Measurements from ENCODE around the gene TNK2.
"Not testable (repeated sequence)": the region's sequence is repeated elsewhere in the genome, so short reads cannot be mapped to it uniquely, and the experiment has no call there.

TNK2 gene

GRCh38 chr3:195904368-195904767, 4.0 kb downstream of the TNK2 start:
- peaks cover 90% of the 10 kb centered on the region for H3K79me2 ChIP-seq (ENCODE audit: insufficient read depth, low read length)
- no peak overlapping the region for H2AFZ ChIP-seq (ENCODE audit: low read length)
- H3K4me1 ChIP-seq (ENCODE audit: insufficient read depth, low read length, poor library complexity, severe bottlenecking), result peaks cover 73% of the 10 kb centered on the region
- peak overlapping the region; percentile 3 for H3K4me3 ChIP-seq (ENCODE audit: low read length, poor library complexity, severe bottlenecking)
- no peaks in the 10 kb centered on the region for H3K9me3 ChIP-seq (ENCODE audit: insufficient read depth, low read depth, low read length)
- no peaks in the 10 kb centered on the region for H3K36me3 ChIP-seq (ENCODE audit: insufficient read depth, low read length)
- TF ChIP-seq EZH2phosphoT487 (IDR thresholded peaks at IDR 0.05; ENCODE audit: borderline replicate concordance), result no peak
- TF ChIP-seq, protein P1, sequence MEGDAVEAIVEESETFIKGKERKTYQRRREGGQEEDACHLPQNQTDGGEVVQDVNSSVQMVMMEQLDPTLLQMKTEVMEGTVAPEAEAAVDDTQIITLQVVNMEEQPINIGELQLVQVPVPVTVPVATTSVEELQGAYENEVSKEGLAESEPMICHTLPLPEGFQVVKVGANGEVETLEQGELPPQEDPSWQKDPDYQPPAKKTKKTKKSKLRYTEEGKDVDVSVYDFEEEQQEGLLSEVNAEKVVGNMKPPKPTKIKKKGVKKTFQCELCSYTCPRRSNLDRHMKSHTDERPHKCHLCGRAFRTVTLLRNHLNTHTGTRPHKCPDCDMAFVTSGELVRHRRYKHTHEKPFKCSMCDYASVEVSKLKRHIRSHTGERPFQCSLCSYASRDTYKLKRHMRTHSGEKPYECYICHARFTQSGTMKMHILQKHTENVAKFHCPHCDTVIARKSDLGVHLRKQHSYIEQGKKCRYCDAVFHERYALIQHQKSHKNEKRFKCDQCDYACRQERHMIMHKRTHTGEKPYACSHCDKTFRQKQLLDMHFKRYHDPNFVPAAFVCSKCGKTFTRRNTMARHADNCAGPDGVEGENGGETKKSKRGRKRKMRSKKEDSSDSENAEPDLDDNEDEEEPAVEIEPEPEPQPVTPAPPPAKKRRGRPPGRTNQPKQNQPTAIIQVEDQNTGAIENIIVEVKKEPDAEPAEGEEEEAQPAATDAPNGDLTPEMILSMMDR (conservative IDR thresholded peaks at IDR 0.05; ENCODE audit: low read length), result no peak
- H3K9me2 ChIP-seq (replicated peaks; ENCODE audit: low read depth, low read length), result no peaks in the 10 kb centered on the region
- H3K27me3 ChIP-seq (ENCODE audit: insufficient read depth, low read length, poor library complexity, severe bottlenecking), result no peaks in the 10 kb centered on the region
- H3F3A ChIP-seq (ENCODE audit: low read depth), result peaks cover 8% of the 10 kb centered on the region; the same call in 1 of the 2 replicates
- H3K9ac ChIP-seq (ENCODE audit: low read depth, low read length, poor library complexity, severe bottlenecking), result no peak overlapping the region
- H4K20me1 ChIP-seq (ENCODE audit: insufficient read depth, low read length, poor library complexity, severe bottlenecking), result peaks cover 28% of the 10 kb centered on the region
- peak overlapping the region; percentile 10 for H3K4me2 ChIP-seq (ENCODE audit: low read depth, low read length, poor library complexity, severe bottlenecking)

GRCh38 chr3:195903950-195904290, 4.4 kb downstream of the TNK2 start:
- no peaks in the 10 kb centered on the region for H3K9me3 ChIP-seq (ENCODE audit: insufficient read depth, low read depth, low read length)
- no peak overlapping the region for H2AFZ ChIP-seq (ENCODE audit: low read length)
- H4K20me1 ChIP-seq (ENCODE audit: insufficient read depth, low read length, poor library complexity, severe bottlenecking), result peaks cover 28% of the 10 kb centered on the region
- H3K4me2 ChIP-seq (ENCODE audit: low read depth, low read length, poor library complexity, severe bottlenecking), result peak overlapping the region; percentile 10
- no peaks in the 10 kb centered on the region for H3K9me2 ChIP-seq (replicated peaks; ENCODE audit: low read depth, low read length)
- H3K27me3 ChIP-seq (ENCODE audit: insufficient read depth, low read length, poor library complexity, severe bottlenecking), result no peaks in the 10 kb centered on the region
- H3K4me3 ChIP-seq (ENCODE audit: low read length, poor library complexity, severe bottlenecking), result no peak overlapping the region
- no peaks in the 10 kb centered on the region for H3K36me3 ChIP-seq (ENCODE audit: insufficient read depth, low read length)
- H3F3A ChIP-seq (ENCODE audit: low read depth), result peaks cover 8% of the 10 kb centered on the region; the same call in 1 of the 2 replicates
- no peak overlapping the region for H3K9ac ChIP-seq (ENCODE audit: low read depth, low read length, poor library complexity, severe bottlenecking)
- TF ChIP-seq, protein P1 (conservative IDR thresholded peaks at IDR 0.05; ENCODE audit: low read length), result no peak
- no peak for TF ChIP-seq EZH2phosphoT487 (IDR thresholded peaks at IDR 0.05; ENCODE audit: borderline replicate concordance)
- peaks cover 73% of the 10 kb centered on the region for H3K4me1 ChIP-seq (ENCODE audit: insufficient read depth, low read length, poor library complexity, severe bottlenecking)
- H3K79me2 ChIP-seq (ENCODE audit: insufficient read depth, low read length), result peaks cover 92% of the 10 kb centered on the region

GRCh38 chr3:195902634-195903033, 5.7 kb downstream of the TNK2 start:
- H3F3A ChIP-seq (ENCODE audit: low read depth); H3K4me3 ChIP-seq (ENCODE audit: low read length, poor library complexity, severe bottlenecking); H2AFZ ChIP-seq (ENCODE audit: low read length); H3K9me2 ChIP-seq (replicated peaks; ENCODE audit: low read depth, low read length); H3K9ac ChIP-seq (ENCODE audit: low read depth, low read length, poor library complexity, severe bottlenecking); H3K36me3 ChIP-seq (ENCODE audit: insufficient read depth, low read length); H3K9me3 ChIP-seq (ENCODE audit: insufficient read depth, low read depth, low read length); H3K27me3 ChIP-seq (ENCODE audit: insufficient read depth, low read length, poor library complexity, severe bottlenecking); H3K4me2 ChIP-seq (ENCODE audit: low read depth, low read length, poor library complexity, severe bottlenecking): not testable (repeated sequence)
- Histone ChIP-seq H3K79me2 (ENCODE audit: insufficient read depth, low read length) (peaks cover 89% of the 10 kb centered on the region), H4K20me1 (ENCODE audit: insufficient read depth, low read length, poor library complexity, severe bottlenecking) (peaks cover 16% of the 10 kb centered on the region), H3K4me1 (ENCODE audit: insufficient read depth, low read length, poor library complexity, severe bottlenecking) (peaks cover 75% of the 10 kb centered on the region)

GRCh38 chr3:195901836-195902585, 6.3 kb downstream of the TNK2 start:
- not testable (repeated sequence) for H3K9me3 ChIP-seq (ENCODE audit: insufficient read depth, low read depth, low read length); H3K27me3 ChIP-seq (ENCODE audit: insufficient read depth, low read length, poor library complexity, severe bottlenecking); H3K9me2 ChIP-seq (replicated peaks; ENCODE audit: low read depth, low read length); H3F3A ChIP-seq (ENCODE audit: low read depth); H2AFZ ChIP-seq (ENCODE audit: low read length); H3K4me3 ChIP-seq (ENCODE audit: low read length, poor library complexity, severe bottlenecking); H3K4me2 ChIP-seq (ENCODE audit: low read depth, low read length, poor library complexity, severe bottlenecking); H3K36me3 ChIP-seq (ENCODE audit: insufficient read depth, low read length)
- H3K4me1 ChIP-seq (ENCODE audit: insufficient read depth, low read length, poor library complexity, severe bottlenecking), result peaks cover 73% of the 10 kb centered on the region
- peaks cover 11% of the 10 kb centered on the region for H4K20me1 ChIP-seq (ENCODE audit: insufficient read depth, low read length, poor library complexity, severe bottlenecking)
- H3K79me2 ChIP-seq (ENCODE audit: insufficient read depth, low read length), result peaks cover 88% of the 10 kb centered on the region
- peak overlapping the region; percentile 46 for H3K9ac ChIP-seq (ENCODE audit: low read depth, low read length, poor library complexity, severe bottlenecking)
